GM23338 (cell line): Measurements from ENCODE around the gene ABCC10. TPM values are rescaled to one million over a fixed set of nuclear protein-coding genes. Genes with fewer than 3 reads are reported as not detected.

Source experiments
- ATAC-seq: fragments of 200-7000 bp; cut with Tn5 transposase; 3 replicates; pipeline ENCODE4 v1.9.1; 2020
- DNase-seq: peaks from one replicate; pipeline ENCODE4 v3.0.0-alpha.2; 2015; ENCODE audit warnings: low spot score
- H2AFZ ChIP-seq: fragments of 200-600 bp; sonication (generic); 2 replicates; pipeline ENCODE4 v1.8.0; 2016; ENCODE audit warnings: antibody characterized with exemption, mild to moderate bottlenecking, moderate library complexity
- H3F3A ChIP-seq: fragments of 200-600 bp; sonication (generic); replicated peaks from 2 replicates; pipeline ENCODE4 v1.8.0; 2017; ENCODE audit warnings: antibody characterized with exemption, mixed run types, low read depth
- H3K27ac ChIP-seq: fragments of 200-600 bp; sonication (generic); 2 replicates; pipeline ENCODE4 v1.6.1; 2016; ENCODE audit warnings: low read depth
- H3K27me3 ChIP-seq: fragments of 200-600 bp; sonication (generic); 2 replicates; pipeline ENCODE4 v1.8.0; 2016; ENCODE audit warnings: mild to moderate bottlenecking, mixed run types, moderate library complexity; ENCODE audit not compliant: insufficient read depth
- H3K36me3 ChIP-seq: fragments of 200-600 bp; sonication (generic); 2 replicates; pipeline ENCODE4 v1.8.0; 2016; ENCODE audit warnings: mild to moderate bottlenecking; ENCODE audit not compliant: insufficient read depth
- H3K4me1 ChIP-seq: fragments of 200-600 bp; sonication (generic); 2 replicates; pipeline ENCODE4 v1.8.0; 2016; ENCODE audit warnings: mild to moderate bottlenecking, moderate library complexity; ENCODE audit not compliant: insufficient read depth
- H3K4me2 ChIP-seq: fragments of 200-600 bp; sonication (generic); 2 replicates; pipeline ENCODE4 v1.7.1; 2017; ENCODE audit warnings: mixed run types
- H3K4me3 ChIP-seq: fragments of 200-600 bp; sonication (generic); 2 replicates; pipeline ENCODE4 v1.6.1; 2016; ENCODE audit warnings: mixed run types
- H3K79me2 ChIP-seq: fragments of 200-600 bp; sonication (generic); replicated peaks from 2 replicates; pipeline ENCODE4 v1.8.0; 2017; ENCODE audit warnings: mild to moderate bottlenecking; ENCODE audit not compliant: insufficient read depth
- H3K9me2 ChIP-seq: fragments of 200-600 bp; sonication (generic); 2 replicates; pipeline ENCODE4 v1.8.0; 2017; ENCODE audit not compliant: insufficient read depth
- H4K20me1 ChIP-seq: fragments of 200-600 bp; sonication (generic); replicated peaks from 2 replicates; pipeline ENCODE4 v1.8.0; 2017; ENCODE audit warnings: mild to moderate bottlenecking; ENCODE audit not compliant: insufficient read depth
- H3K27ac Mint-ChIP-seq: 2 replicates; pipeline ENCODE4 v1.8.0; 2020; ENCODE audit warnings: inconsistent platforms, mild to moderate bottlenecking, moderate library complexity, mixed read lengths
- H3K27me3 Mint-ChIP-seq: 3 replicates; pipeline ENCODE4 v1.8.0; 2022; ENCODE audit warnings: low read depth, mild to moderate bottlenecking, moderate library complexity, mixed read lengths, inconsistent platforms; ENCODE audit not compliant: insufficient read depth, poor library complexity
- H3K36me3 Mint-ChIP-seq: 3 replicates; pipeline ENCODE4 v1.8.0; 2021; ENCODE audit warnings: low read depth, mild to moderate bottlenecking, inconsistent platforms, moderate library complexity, mixed read lengths
- H3K4me1 Mint-ChIP-seq: 3 replicates; pipeline ENCODE4 v1.8.0; 2020; ENCODE audit warnings: mild to moderate bottlenecking, inconsistent platforms, mixed read lengths
- H3K4me3 Mint-ChIP-seq: 3 replicates; pipeline ENCODE4 v1.8.0; 2021; ENCODE audit warnings: moderate library complexity, mild to moderate bottlenecking, inconsistent platforms, mixed read lengths
- H3K9me3 Mint-ChIP-seq: 3 replicates; pipeline ENCODE4 v1.8.0; 2020; ENCODE audit warnings: moderate library complexity, mild to moderate bottlenecking, inconsistent platforms, mixed read lengths
- CREB1 ChIP-seq: fragments of 250-450 bp; sonication (Bioruptor Pico); IDR thresholded peaks from 2 replicates; pipeline ENCODE4 v1.5.0; 2020; ENCODE audit warnings: low read depth, mild to moderate bottlenecking, moderate library complexity
- CTCF ChIP-seq, 2 experiments: fragments of 200-600 bp in 1 of 2; sonication (generic) in 1 of 2; conservative IDR thresholded peaks; 2 replicates each; pipeline versions ENCODE4 v1.5.1 to v1.6.1; 2016 to 2017; ENCODE audit warnings: antibody characterized with exemption in 2 of 2, low read depth in 2 of 2, mild to moderate bottlenecking in 2 of 2, moderate library complexity in 1 of 2
- EZH2 ChIP-seq: fragments of 200-600 bp; sonication (generic); IDR thresholded peaks from one replicate; pipeline ENCODE4 v1.8.0; 2017; ENCODE audit warnings: antibody characterized with exemption, mild to moderate bottlenecking, low read depth; ENCODE audit not compliant: unreplicated experiment
- EZH2phosphoT487 ChIP-seq: fragments of 200-600 bp; sonication (generic); IDR thresholded peaks from one replicate; pipeline ENCODE4 v1.8.1; 2018; ENCODE audit warnings: antibody characterized with exemption; ENCODE audit not compliant: unreplicated experiment
- JUNB ChIP-seq: IDR thresholded peaks from one replicate; pipeline ENCODE4 v1.6.1; 2016; ENCODE audit warnings: antibody characterized with exemption; ENCODE audit not compliant: unreplicated experiment
- NANOG ChIP-seq: IDR thresholded peaks from 2 replicates; pipeline ENCODE4 v1.6.1; 2016; ENCODE audit warnings: antibody characterized with exemption, borderline replicate concordance
- POLR2AphosphoS5 ChIP-seq: IDR thresholded peaks from 2 replicates; pipeline ENCODE4 v1.6.1; 2016; ENCODE audit warnings: antibody characterized with exemption, low read depth
- STAT1 ChIP-seq: IDR thresholded peaks from one replicate; pipeline ENCODE4 v1.6.1; 2016; ENCODE audit warnings: antibody characterized with exemption; ENCODE audit not compliant: unreplicated experiment
- ZNF114 ChIP-seq: fragments of 250-450 bp; sonication (Bioruptor Pico); IDR thresholded peaks from 2 replicates; pipeline ENCODE4 v1.5.0; 2020; ENCODE audit warnings: mild to moderate bottlenecking, moderate library complexity
- ZNF331 ChIP-seq: fragments of 250-450 bp; sonication (Bioruptor Pico); IDR thresholded peaks from 2 replicates; pipeline ENCODE4 v1.5.0; 2020; ENCODE audit warnings: low read depth, mild to moderate bottlenecking, moderate library complexity
- ZNF462 ChIP-seq: fragments of 250-450 bp; sonication (Bioruptor Pico); IDR thresholded peaks from 2 replicates; pipeline ENCODE4 v1.5.0; 2020; ENCODE audit warnings: mild to moderate bottlenecking, moderate library complexity
- polyA plus RNA-seq: library from polyadenylated mRNA; unstranded; fragments of >200 nt; fragmentation: Nextera tagmentation; extraction: Ambion mirVana; gene quantifications from 2 replicates; pipeline ENCODE4 v1.2.1, GENCODE V29; 2016
- total RNA-seq: library from RNA; depleted of rRNA; stranded (reverse); fragments of >200 nt; shearing (Covaris generic); gene quantifications from 2 replicates; pipeline ENCODE4 v1.2.3, GENCODE V29; 2014
- TF ChIP-seq, protein P1 (sequence below): IDR thresholded peaks from 2 replicates; pipeline ENCODE4 v1.6.1; 2016; ENCODE audit warnings: antibody characterized with exemption
- TF ChIP-seq, protein P2 (sequence below): IDR thresholded peaks from one replicate; pipeline ENCODE4 v1.6.1; 2018; ENCODE audit warnings: antibody characterized with exemption; ENCODE audit not compliant: unreplicated experiment

ABCC10 gene
- total and polyA plus RNA-seq, 2 experiments from 2014 or later = 16.9 to 17.5 TPM

DNA sequence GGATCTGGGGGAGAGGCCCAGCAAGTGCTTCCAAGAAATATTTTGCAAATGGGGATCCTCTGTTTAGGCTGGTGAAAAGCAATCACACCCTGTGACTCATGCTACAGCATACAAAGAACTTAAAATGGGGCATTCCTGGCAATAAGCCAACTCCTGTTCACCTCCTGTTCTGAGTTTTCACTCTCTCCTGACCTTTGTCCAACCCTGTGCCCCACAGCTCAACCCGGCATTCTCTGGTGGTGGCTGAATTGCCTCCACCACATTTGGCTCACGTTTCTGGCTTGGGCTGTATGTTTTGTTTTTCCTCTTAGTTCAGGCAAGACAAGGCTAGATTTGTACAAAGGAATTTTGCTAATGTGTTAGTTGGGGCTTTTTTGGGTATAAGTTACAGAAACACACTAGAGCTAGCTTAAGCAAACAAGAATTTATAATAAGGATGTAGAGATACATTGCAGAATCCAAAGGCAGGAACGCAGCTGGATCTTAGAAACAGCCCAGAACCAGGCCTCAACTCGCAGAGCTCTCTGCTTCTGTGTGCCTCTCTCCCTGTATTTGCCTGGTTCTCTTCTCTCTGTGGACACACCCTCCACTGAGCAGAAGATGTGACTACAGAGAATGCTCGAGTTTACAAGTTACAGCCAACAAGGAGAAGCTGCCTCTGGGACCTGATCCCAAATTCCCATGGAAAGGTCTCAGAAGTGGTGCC, 9.4 kb downstream of the ABCC10 start:
- Mint-ChIP-seq H3K4me3 (no peak overlapping the region), H3K27ac (no peak overlapping the region), H3K4me1 (no peaks in the 10 kb centered on the region; the same call in 2 of the 3 replicates), H3K9me3 (no peaks in the 10 kb centered on the region), H3K27me3 (peaks cover 7% of the 10 kb centered on the region), H3K36me3 (peaks cover 2% of the 10 kb centered on the region; the same call in 2 of the 3 replicates)
- no peak for ATAC-seq
- H3K9me2 ChIP-seq = no peaks in the 10 kb centered on the region
- no peak overlapping the region for H3K4me2 ChIP-seq
- H2AFZ ChIP-seq = no peak overlapping the region
- H3K4me3 ChIP-seq = no peak overlapping the region
- DNase-seq = no peak
- no peaks in the 10 kb centered on the region for H4K20me1 ChIP-seq
- TF ChIP-seq CTCF (conservative IDR thresholded peaks at IDR 0.05; ENCODE audit: low read depth in 2 of 2) (no peak), STAT1 (no peak), ZNF114 (CRISPR knock-in tag) (no peak), JUNB (no peak), POLR2AphosphoS5 (no peak), ZNF462 (CRISPR knock-in tag) (no peak), EZH2phosphoT487 (no peak), ZNF331 (CRISPR knock-in tag) (no peak), NANOG (no peak), EZH2 (no peak), CREB1 (CRISPR knock-in tag) (no peak)
- TF ChIP-seq, protein P1, sequence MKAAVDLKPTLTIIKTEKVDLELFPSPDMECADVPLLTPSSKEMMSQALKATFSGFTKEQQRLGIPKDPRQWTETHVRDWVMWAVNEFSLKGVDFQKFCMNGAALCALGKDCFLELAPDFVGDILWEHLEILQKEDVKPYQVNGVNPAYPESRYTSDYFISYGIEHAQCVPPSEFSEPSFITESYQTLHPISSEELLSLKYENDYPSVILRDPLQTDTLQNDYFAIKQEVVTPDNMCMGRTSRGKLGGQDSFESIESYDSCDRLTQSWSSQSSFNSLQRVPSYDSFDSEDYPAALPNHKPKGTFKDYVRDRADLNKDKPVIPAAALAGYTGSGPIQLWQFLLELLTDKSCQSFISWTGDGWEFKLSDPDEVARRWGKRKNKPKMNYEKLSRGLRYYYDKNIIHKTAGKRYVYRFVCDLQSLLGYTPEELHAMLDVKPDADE = no peak
- TF ChIP-seq, protein P2, sequence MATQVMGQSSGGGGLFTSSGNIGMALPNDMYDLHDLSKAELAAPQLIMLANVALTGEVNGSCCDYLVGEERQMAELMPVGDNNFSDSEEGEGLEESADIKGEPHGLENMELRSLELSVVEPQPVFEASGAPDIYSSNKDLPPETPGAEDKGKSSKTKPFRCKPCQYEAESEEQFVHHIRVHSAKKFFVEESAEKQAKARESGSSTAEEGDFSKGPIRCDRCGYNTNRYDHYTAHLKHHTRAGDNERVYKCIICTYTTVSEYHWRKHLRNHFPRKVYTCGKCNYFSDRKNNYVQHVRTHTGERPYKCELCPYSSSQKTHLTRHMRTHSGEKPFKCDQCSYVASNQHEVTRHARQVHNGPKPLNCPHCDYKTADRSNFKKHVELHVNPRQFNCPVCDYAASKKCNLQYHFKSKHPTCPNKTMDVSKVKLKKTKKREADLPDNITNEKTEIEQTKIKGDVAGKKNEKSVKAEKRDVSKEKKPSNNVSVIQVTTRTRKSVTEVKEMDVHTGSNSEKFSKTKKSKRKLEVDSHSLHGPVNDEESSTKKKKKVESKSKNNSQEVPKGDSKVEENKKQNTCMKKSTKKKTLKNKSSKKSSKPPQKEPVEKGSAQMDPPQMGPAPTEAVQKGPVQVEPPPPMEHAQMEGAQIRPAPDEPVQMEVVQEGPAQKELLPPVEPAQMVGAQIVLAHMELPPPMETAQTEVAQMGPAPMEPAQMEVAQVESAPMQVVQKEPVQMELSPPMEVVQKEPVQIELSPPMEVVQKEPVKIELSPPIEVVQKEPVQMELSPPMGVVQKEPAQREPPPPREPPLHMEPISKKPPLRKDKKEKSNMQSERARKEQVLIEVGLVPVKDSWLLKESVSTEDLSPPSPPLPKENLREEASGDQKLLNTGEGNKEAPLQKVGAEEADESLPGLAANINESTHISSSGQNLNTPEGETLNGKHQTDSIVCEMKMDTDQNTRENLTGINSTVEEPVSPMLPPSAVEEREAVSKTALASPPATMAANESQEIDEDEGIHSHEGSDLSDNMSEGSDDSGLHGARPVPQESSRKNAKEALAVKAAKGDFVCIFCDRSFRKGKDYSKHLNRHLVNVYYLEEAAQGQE = no peak
- no peaks in the 10 kb centered on the region for H3K79me2 ChIP-seq
- no peaks in the 10 kb centered on the region for H3K36me3 ChIP-seq
- no peaks in the 10 kb centered on the region for H3K27me3 ChIP-seq
- H3F3A ChIP-seq = no peaks in the 10 kb centered on the region
- no peak overlapping the region for H3K27ac ChIP-seq
- no peaks in the 10 kb centered on the region for H3K4me1 ChIP-seq
